OCI-LY1 (cell line): ENCODE data around the gene NAV1.

Experiments used
- H2AFZ ChIP-seq: fragments of 200-600 bp; sonication (generic), shearing (Covaris generic); 2 replicates; pipeline ENCODE4 v1.6.0; 2014; ENCODE audit warnings: antibody characterized with exemption, mild to moderate bottlenecking, low read length
- H3F3A ChIP-seq: fragments of 200-600 bp; sonication (generic), shearing (Covaris generic); 2 replicates; pipeline ENCODE4 v1.6.0; 2014; ENCODE audit warnings: mild to moderate bottlenecking, antibody characterized with exemption, low read length, moderate library complexity; ENCODE audit not compliant: insufficient read depth
- H3K27ac ChIP-seq: fragments of 200-600 bp; sonication (generic); 2 replicates; pipeline ENCODE4 v1.5.1; 2014; ENCODE audit warnings: low read length, mixed run types, mild to moderate bottlenecking, low read depth; ENCODE audit not compliant: poor library complexity, severe bottlenecking
- H3K27me3 ChIP-seq: fragments of 200-600 bp; sonication (generic); 2 replicates; pipeline ENCODE4 v1.6.0; 2014; ENCODE audit warnings: antibody characterized with exemption, mild to moderate bottlenecking, low read length, moderate library complexity; ENCODE audit not compliant: insufficient read depth
- H3K36me3 ChIP-seq: fragments of 200-600 bp; sonication (generic); 2 replicates; pipeline ENCODE4 v1.6.1; 2014; ENCODE audit warnings: mild to moderate bottlenecking, antibody characterized with exemption, low read length, moderate library complexity, mixed read lengths; ENCODE audit not compliant: insufficient read depth
- H3K4me1 ChIP-seq: fragments of 200-600 bp; sonication (generic); 2 replicates; pipeline ENCODE4 v1.5.1; 2014; ENCODE audit warnings: mild to moderate bottlenecking, low read length, moderate library complexity; ENCODE audit not compliant: insufficient read depth, severe bottlenecking
- H3K4me2 ChIP-seq: fragments of 200-600 bp; sonication (generic), shearing (Covaris generic); 2 replicates; pipeline ENCODE4 v1.6.1; 2014; ENCODE audit warnings: low read length
- H3K4me3 ChIP-seq: fragments of 200-600 bp; sonication (generic); 2 replicates; pipeline ENCODE4 v1.5.1; 2014; ENCODE audit warnings: low read length, low read depth, mild to moderate bottlenecking, mixed read lengths; ENCODE audit not compliant: poor library complexity, severe bottlenecking
- H3K79me2 ChIP-seq: fragments of 200-600 bp; shearing (Covaris generic); 2 replicates; pipeline ENCODE4 v1.6.1; 2016; ENCODE audit warnings: mixed run types, low read length, mixed read lengths; ENCODE audit not compliant: insufficient read depth
- H3K9ac ChIP-seq: fragments of 200-600 bp; sonication (generic), shearing (Covaris generic); 2 replicates; pipeline ENCODE4 v1.6.1; 2014; ENCODE audit warnings: mild to moderate bottlenecking, low read length, mixed read lengths
- H3K9me2 ChIP-seq: fragments of 200-600 bp; sonication (generic), shearing (Covaris generic); 2 replicates; pipeline ENCODE4 v1.6.1; 2014; ENCODE audit warnings: low read depth, mild to moderate bottlenecking, low read length, mixed read lengths
- H3K9me3 ChIP-seq: fragments of 200-600 bp; shearing (Covaris generic); 2 replicates; pipeline ENCODE4 v1.6.1; 2014; ENCODE audit warnings: low read length, mixed read lengths
- H4K20me1 ChIP-seq: fragments of 200-600 bp; sonication (generic), shearing (Covaris generic); 2 replicates; pipeline ENCODE4 v1.6.0; 2016; ENCODE audit warnings: mild to moderate bottlenecking, low read length; ENCODE audit not compliant: insufficient read depth
- CTCF ChIP-seq: fragments of 200-600 bp; sonication (generic), shearing (Covaris generic); IDR thresholded peaks from 2 replicates; pipeline ENCODE4 v1.5.1; 2017; ENCODE audit warnings: mild to moderate bottlenecking, antibody characterized with exemption, low read length, moderate library complexity, mixed read lengths
- EZH2 ChIP-seq: fragments of 200-600 bp; sonication (generic), shearing (Covaris generic); IDR thresholded peaks from 2 replicates; pipeline ENCODE4 v1.8.0; 2017; ENCODE audit warnings: borderline replicate concordance, mixed run types, mild to moderate bottlenecking, antibody characterized with exemption, low read length, moderate library complexity, mixed read lengths

NAV1 gene

GRCh38 chr1:201562257-201562656 is 23.3 kb downstream of the NAV1 start:
- H4K20me1 ChIP-seq, result no peaks in the 10 kb centered on the region
- no peak overlapping the region for H3K9ac ChIP-seq
- H3F3A ChIP-seq, result no peaks in the 10 kb centered on the region
- H3K9me2 ChIP-seq, result no peaks in the 10 kb centered on the region
- no peaks in the 10 kb centered on the region for H3K36me3 ChIP-seq
- no peaks in the 10 kb centered on the region for H3K4me1 ChIP-seq
- no peaks in the 10 kb centered on the region for H3K79me2 ChIP-seq
- no peaks in the 10 kb centered on the region for H3K9me3 ChIP-seq
- no peak overlapping the region for H3K4me2 ChIP-seq
- no peak overlapping the region for H3K27ac ChIP-seq
- H3K27me3 ChIP-seq, result no peaks in the 10 kb centered on the region
- TF ChIP-seq CTCF (no peak), EZH2 (no peak)
- H2AFZ ChIP-seq, result no peak overlapping the region
- H3K4me3 ChIP-seq, result no peak overlapping the region

GRCh38 chr1:201562659-201563405 is 23.9 kb downstream of the NAV1 start:
- TF ChIP-seq CTCF (no peak), EZH2 (no peak)
- no peaks in the 10 kb centered on the region for H3K79me2 ChIP-seq
- no peaks in the 10 kb centered on the region for H3K9me2 ChIP-seq
- no peak overlapping the region for H3K27ac ChIP-seq
- no peaks in the 10 kb centered on the region for H3K9me3 ChIP-seq
- H3K4me3 ChIP-seq, result no peak overlapping the region
- H2AFZ ChIP-seq, result no peak overlapping the region
- no peaks in the 10 kb centered on the region for H3K27me3 ChIP-seq
- H3K9ac ChIP-seq, result no peak overlapping the region
- H3K36me3 ChIP-seq, result no peaks in the 10 kb centered on the region
- no peaks in the 10 kb centered on the region for H3K4me1 ChIP-seq
- no peak overlapping the region for H3K4me2 ChIP-seq
- no peaks in the 10 kb centered on the region for H4K20me1 ChIP-seq
- no peaks in the 10 kb centered on the region for H3F3A ChIP-seq

- Histone ChIP-seq H3K27ac (no peak overlapping the region), H2AFZ (no peak overlapping the region), H3K79me2 (no peaks in the 10 kb centered on the region), H3K9ac (no peak overlapping the region), H3F3A (no peaks in the 10 kb centered on the region), H3K4me2 (no peak overlapping the region), H3K27me3 (no peaks in the 10 kb centered on the region), H3K4me1 (no peaks in the 10 kb centered on the region), H3K4me3 (no peak overlapping the region), H3K9me3 (no peaks in the 10 kb centered on the region), H3K9me2 (no peaks in the 10 kb centered on the region), H4K20me1 (no peaks in the 10 kb centered on the region), H3K36me3 (no peaks in the 10 kb centered on the region)
- no peak for TF ChIP-seq EZH2
- no peak for TF ChIP-seq CTCF
Observed at GRCh38 chr1:201563406-201563780, 24.5 kb downstream of the NAV1 start.
